Sigmoid colon (tissue), 4 donors: ENCODE measurements around the gene PEAR1.

ENCODE experiments used
- CTCF ChIP-seq, 4 experiments: fragments of 450-650 bp in 3 of 4; fragments of 200-600 bp in 1 of 4; IDR thresholded peaks; one replicate each; pipeline ENCODE4 v1.5.1; 2016 to 2019; ENCODE audit warnings: antibody characterized with exemption in 4 of 4, mild to moderate bottlenecking in 3 of 4, moderate library complexity in 2 of 4
- EP300 ChIP-seq, 4 donors: sonication (generic); formaldehyde crosslinking; IDR thresholded peaks; one replicate each; pipeline ENCODE4 v1.6.1; 2017; ENCODE audit warnings: antibody characterized with exemption in 4 of 4
- POLR2A ChIP-seq, 2 donors: fragments of 450-650 bp; IDR thresholded peaks; one replicate each; pipeline ENCODE4 v1.6.1; 2016; ENCODE audit warnings: antibody characterized with exemption in 2 of 2, mild to moderate bottlenecking in 2 of 2, moderate library complexity in 2 of 2
- POLR2AphosphoS5 ChIP-seq, 4 donors: sonication (generic); formaldehyde crosslinking; IDR thresholded peaks; one replicate each; pipeline ENCODE4 v1.6.1; 2017; ENCODE audit warnings: antibody characterized with exemption in 4 of 4

GRCh38 chr1:156901590-156901900 is 8.0 kb downstream of the PEAR1 start:
- TF ChIP-seq CTCF (IDR thresholded peaks at IDR 0.05) (no peak), EP300 (IDR thresholded peaks at IDR 0.05) (no peak), POLR2AphosphoS5 (IDR thresholded peaks at IDR 0.05) (no peak), POLR2A (IDR thresholded peaks at IDR 0.05) (no peak)
